Naive thymus-derived CD8-positive, alpha-beta T cell (primary cell): ENCODE results near the gene MOSMO. TPM values are rescaled to one million over a fixed set of nuclear protein-coding genes. Genes with fewer than 3 reads are reported as not detected.
"Not testable (repeated sequence)": the region's sequence is repeated elsewhere in the genome, so short reads cannot be mapped to it uniquely, and the experiment has no call there.

Experiments used
- ATAC-seq, 2 donors: fragments of 150-1000 bp; cut with Tn5 transposase in 1 of 2; sonication (Bioruptor Pico), chemical (Tn5 transposase) in 1 of 2; 1 replicate in 1 of 2; 2 replicates in 1 of 2; pipeline ENCODE4 v1.10.0; 2021; ENCODE audit warnings: mild to moderate bottlenecking in 2 of 2, moderate library complexity in 2 of 2
- POLR2A ChIA-PET: fragments of 350-600 bp; sonication (Branson Sonifier 250); formaldehyde crosslinking; loops from one replicate; lab custom pipeline; 2021; ENCODE audit warnings: antibody characterized with exemption; lab: Charles Lee
- DNase-seq, 10 donors: peaks; one replicate each; pipeline versions ENCODE4 v3.0.0 to v3.0.0-alpha.2; 2020 to 2022
- H3K27ac Mint-ChIP-seq, 10 donors: one replicate each; pipeline ENCODE4 v1.8.0; 2020 to 2022; ENCODE audit warnings: mild to moderate bottlenecking in 10 of 10, mixed read lengths in 10 of 10, moderate library complexity in 4 of 10, inconsistent platforms in 1 of 10
- H3K27me3 Mint-ChIP-seq, 5 donors: one replicate each; pipeline ENCODE4 v1.8.0; 2021 to 2022; ENCODE audit warnings: mixed read lengths in 5 of 5
- H3K36me3 Mint-ChIP-seq, 3 donors: one replicate each; pipeline ENCODE4 v1.8.0; 2020 to 2022; ENCODE audit warnings: mixed read lengths in 3 of 3, mild to moderate bottlenecking in 2 of 3, inconsistent platforms in 1 of 3
- H3K4me1 Mint-ChIP-seq, 4 donors: one replicate each; pipeline ENCODE4 v1.8.0; 2021 to 2022; ENCODE audit warnings: mixed read lengths in 4 of 4
- H3K4me3 Mint-ChIP-seq, 10 donors: one replicate each; pipeline ENCODE4 v1.8.0; 2020 to 2022; ENCODE audit warnings: mild to moderate bottlenecking in 10 of 10, mixed read lengths in 10 of 10, moderate library complexity in 6 of 10, inconsistent platforms in 1 of 10
- H3K9me3 Mint-ChIP-seq, 9 donors: one replicate each; pipeline ENCODE4 v1.8.0; 2020 to 2022; ENCODE audit warnings: mixed read lengths in 9 of 9, mild to moderate bottlenecking in 3 of 9, inconsistent platforms in 1 of 9, moderate library complexity in 1 of 9
- polyA plus RNA-seq, 3 donors: library from polyadenylated mRNA; unstranded; fragments of 300-500 nt; fragmentation: Illumina TruSeq; gene quantifications; one replicate each; pipeline ENCODE4 v1.2.3, GENCODE V29; 2021
- total RNA-seq, 8 experiments: library from RNA in 2 of 8; stranded (reverse) in 2 of 8; gene quantifications; one replicate each; pipeline ENCODE4 v1.2.3 and lab custom pipeline; 2021 to 2026

The MOSMO gene
- total and polyA plus RNA-seq, 5 experiments from 2014 or later: 4.7 to 18.9 (median 6.5) TPM

DNA sequence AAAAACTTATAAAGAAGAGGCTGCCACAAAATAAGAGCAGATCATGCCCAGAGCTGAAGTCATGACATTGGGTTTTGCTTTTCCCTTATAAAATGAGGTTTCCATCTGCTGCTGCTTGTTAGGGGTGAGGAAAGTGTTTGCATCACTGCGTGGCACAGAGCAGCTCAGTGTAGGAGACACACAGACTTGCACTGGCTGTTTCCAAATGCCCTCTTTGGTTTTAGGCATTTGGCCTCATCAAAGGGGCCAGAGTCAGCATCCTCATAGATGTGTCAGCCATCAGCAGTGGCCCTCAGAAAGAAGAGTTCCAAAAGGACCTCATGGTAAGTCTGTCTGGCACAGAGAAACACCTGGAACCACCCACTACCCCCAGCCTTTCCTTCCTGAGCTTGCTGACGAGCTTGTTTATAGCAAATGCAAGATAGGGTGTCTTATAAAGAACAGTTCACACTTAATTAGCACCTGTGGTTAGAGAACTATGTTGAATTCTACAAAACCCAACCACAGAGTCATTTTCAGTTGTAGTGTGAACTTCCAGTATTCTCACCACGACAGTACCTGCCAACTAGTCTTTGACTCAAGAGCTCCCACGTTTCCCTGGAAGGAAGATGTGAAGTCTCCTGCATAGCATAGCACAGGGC is 101.5 kb downstream of the MOSMO start:
- peak overlapping the region in 4 of 10 donors; percentile 24 to 79 (median 44) for H3K27ac Mint-ChIP-seq
- H3K36me3 Mint-ChIP-seq: no peaks in the 10 kb centered on the region
- peaks cover 0 to 4% (median 2%) of the 10 kb centered on the region in 4 donors for H3K4me1 Mint-ChIP-seq
- POLR2A ChIA-PET: no interaction called here
- DNase-seq (no peak), ATAC-seq (no peak)
- H3K9me3 Mint-ChIP-seq: no peaks in the 10 kb centered on the region
- no peak overlapping the region for H3K4me3 Mint-ChIP-seq
- H3K27me3 Mint-ChIP-seq: peaks cover 0 to 12% (median 2%) of the 10 kb centered on the region in 5 donors

- H3K4me1 Mint-ChIP-seq, H3K9me3 Mint-ChIP-seq, DNase-seq, H3K27me3 Mint-ChIP-seq, POLR2A ChIA-PET, H3K27ac Mint-ChIP-seq, ATAC-seq, H3K36me3 Mint-ChIP-seq, H3K4me3 Mint-ChIP-seq: not testable (repeated sequence)
These were observed 103.7 kb downstream of the MOSMO start for GRCh38 chr16:22111629-22112028.

DNA sequence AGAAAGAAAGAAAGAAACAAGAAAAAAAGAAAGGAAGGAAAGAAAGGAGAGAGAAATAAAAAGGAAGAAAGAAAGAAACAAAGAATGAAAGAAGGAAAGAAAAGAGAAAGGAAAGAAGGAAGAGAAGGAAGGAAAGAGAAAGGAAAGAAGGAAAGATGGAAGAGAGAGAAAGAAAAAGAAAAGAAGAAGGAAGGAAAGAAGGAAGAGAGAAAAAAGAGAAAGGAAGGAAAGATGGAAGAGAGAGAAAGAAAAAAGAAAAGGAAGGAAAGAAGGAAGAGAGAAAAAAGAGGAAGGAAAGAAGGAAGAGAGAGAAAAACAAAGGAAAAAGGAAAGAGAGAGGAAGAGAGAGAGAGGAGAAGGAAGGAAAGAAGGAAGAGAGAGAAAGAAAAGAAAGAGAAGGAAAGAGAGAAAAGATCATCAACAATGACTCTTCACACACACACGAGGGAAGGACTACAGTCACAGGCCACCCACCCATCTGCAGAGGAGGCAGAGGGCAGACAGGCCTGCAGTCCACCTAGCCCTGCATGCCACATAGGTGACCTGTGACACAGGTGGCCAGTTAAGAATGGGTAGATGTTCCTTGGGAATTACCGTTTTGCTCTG is 108.3 kb downstream of the MOSMO start:
- POLR2A ChIA-PET: no interaction called here
- Mint-ChIP-seq H3K36me3 (no peaks in the 10 kb centered on the region), H3K4me3 (no peak overlapping the region), H3K27me3 (no peaks in the 10 kb centered on the region), H3K9me3 (no peaks in the 10 kb centered on the region), H3K4me1 (peaks cover 0 to 1% (median 0%) of the 10 kb centered on the region in 4 donors), H3K27ac (peak overlapping the region in 2 of 10 donors; percentile 53 to 81)
- ATAC-seq (no peak), DNase-seq (no peak)

GRCh38 chr16:22117609-22118008 is 109.7 kb downstream of the MOSMO start:
- Mint-ChIP-seq H3K27me3 (peaks cover 0 to 7% (median 0%) of the 10 kb centered on the region in 5 donors), H3K4me1 (peaks cover 0 to 1% (median 0%) of the 10 kb centered on the region in 4 donors), H3K27ac (peak overlapping the region in 1 of 10 donors; percentile 60), H3K4me3 (no peak overlapping the region), H3K9me3 (no peaks in the 10 kb centered on the region), H3K36me3 (no peaks in the 10 kb centered on the region)
- DNase-seq (no peak), ATAC-seq (no peak)
- POLR2A ChIA-PET: no interaction called here

DNA sequence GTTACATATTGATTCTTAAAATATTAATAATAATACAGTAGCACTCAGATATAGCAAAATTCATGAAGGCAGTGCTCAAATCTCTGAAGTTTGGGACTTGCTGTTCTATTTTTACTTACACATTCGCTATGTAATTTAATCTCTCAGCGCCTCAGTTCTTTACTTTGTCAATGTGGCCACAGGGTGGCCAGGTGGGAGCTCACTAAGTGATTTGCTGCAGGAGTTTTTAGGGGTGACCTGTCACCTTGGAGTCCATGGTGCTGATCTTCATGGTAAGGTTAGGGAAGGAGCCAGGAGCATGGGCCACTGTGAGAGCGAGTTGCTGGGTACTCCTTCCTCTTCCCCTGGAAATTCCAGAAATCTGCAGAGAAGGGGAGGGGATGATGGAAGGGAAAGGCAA is 112.5 kb downstream of the MOSMO start:
- Mint-ChIP-seq H3K4me1 (peaks cover 0 to 4% (median 0%) of the 10 kb centered on the region in 4 donors), H3K36me3 (no peaks in the 10 kb centered on the region), H3K4me3 (no peak overlapping the region), H3K27ac (peak overlapping the region in 1 of 10 donors; percentile 32), H3K9me3 (no peaks in the 10 kb centered on the region), H3K27me3 (peaks cover 0 to 7% (median 0%) of the 10 kb centered on the region in 5 donors)
- ATAC-seq (no peak), DNase-seq (no peak)
- POLR2A ChIA-PET: no interaction called here

DNA sequence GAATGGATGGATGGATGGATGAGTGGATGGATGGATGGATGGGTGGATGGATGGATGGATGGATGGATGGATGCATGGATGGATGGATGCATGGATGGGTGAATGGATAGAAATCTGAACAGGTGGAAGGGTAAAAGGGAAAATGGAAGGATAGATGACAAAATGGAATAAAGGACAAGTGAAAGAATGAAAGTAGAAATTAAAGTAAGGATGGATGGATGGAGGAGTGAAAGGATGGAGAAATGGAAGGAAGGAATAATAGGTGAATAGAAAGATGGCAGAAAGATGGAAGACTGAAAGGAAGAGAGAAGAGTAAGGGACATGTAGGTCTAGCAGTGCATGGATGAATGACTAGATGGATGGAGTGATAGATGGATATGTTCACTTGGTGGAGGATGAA is 114.3 kb downstream of the MOSMO start:
- H3K9me3 Mint-ChIP-seq: no peaks in the 10 kb centered on the region
- H3K36me3 Mint-ChIP-seq: no peaks in the 10 kb centered on the region
- H3K4me1 Mint-ChIP-seq: peaks cover 0 to 2% (median 0%) of the 10 kb centered on the region in 4 donors
- ATAC-seq (no peak), DNase-seq (no peak)
- H3K27me3 Mint-ChIP-seq: peaks cover 0 to 7% (median 0%) of the 10 kb centered on the region in 5 donors
- no peak overlapping the region for H3K27ac Mint-ChIP-seq
- POLR2A ChIA-PET: no interaction called here
- H3K4me3 Mint-ChIP-seq: no peak overlapping the region

GRCh38 chr16:22123146-22123545 is 115.2 kb downstream of the MOSMO start:
- H3K36me3 Mint-ChIP-seq: no peaks in the 10 kb centered on the region
- H3K4me1 Mint-ChIP-seq: peaks cover 0 to 2% (median 0%) of the 10 kb centered on the region in 4 donors
- peak overlapping the region in 1 of 10 donors; percentile 74 for H3K27ac Mint-ChIP-seq
- no peak for ATAC-seq
- DNase-seq: no peak
- peaks cover 0 to 4% (median 0%) of the 10 kb centered on the region in 9 donors for H3K9me3 Mint-ChIP-seq
- H3K27me3 Mint-ChIP-seq: peaks cover 0 to 12% (median 0%) of the 10 kb centered on the region in 5 donors
- POLR2A ChIA-PET: no interaction called here
- no peak overlapping the region for H3K4me3 Mint-ChIP-seq

GRCh38 chr16:22123759-22124490 is 116.0 kb downstream of the MOSMO start:
- peaks cover 0 to 4% (median 0%) of the 10 kb centered on the region in 9 donors for H3K9me3 Mint-ChIP-seq
- peak overlapping the region in 1 of 10 donors; percentile 74 for H3K27ac Mint-ChIP-seq
- POLR2A ChIA-PET: no interaction called here
- H3K27me3 Mint-ChIP-seq: peaks cover 0 to 18% (median 3%) of the 10 kb centered on the region in 5 donors
- peaks cover 0 to 2% (median 0%) of the 10 kb centered on the region in 4 donors for H3K4me1 Mint-ChIP-seq
- no peak for ATAC-seq
- DNase-seq: no peak
- no peaks in the 10 kb centered on the region for H3K36me3 Mint-ChIP-seq
- no peak overlapping the region for H3K4me3 Mint-ChIP-seq

GRCh38 chr16:22124583-22125284 is 116.8 kb downstream of the MOSMO start:
- no peak for ATAC-seq
- no peak overlapping the region for H3K4me3 Mint-ChIP-seq
- H3K36me3 Mint-ChIP-seq: no peaks in the 10 kb centered on the region
- H3K27me3 Mint-ChIP-seq: peaks cover 0 to 21% (median 3%) of the 10 kb centered on the region in 5 donors
- no peak for DNase-seq
- POLR2A ChIA-PET: no interaction called here
- H3K9me3 Mint-ChIP-seq: peaks cover 0 to 4% (median 0%) of the 10 kb centered on the region in 9 donors
- H3K27ac Mint-ChIP-seq: no peak overlapping the region
- peaks cover 0 to 2% (median 0%) of the 10 kb centered on the region in 4 donors for H3K4me1 Mint-ChIP-seq

DNA sequence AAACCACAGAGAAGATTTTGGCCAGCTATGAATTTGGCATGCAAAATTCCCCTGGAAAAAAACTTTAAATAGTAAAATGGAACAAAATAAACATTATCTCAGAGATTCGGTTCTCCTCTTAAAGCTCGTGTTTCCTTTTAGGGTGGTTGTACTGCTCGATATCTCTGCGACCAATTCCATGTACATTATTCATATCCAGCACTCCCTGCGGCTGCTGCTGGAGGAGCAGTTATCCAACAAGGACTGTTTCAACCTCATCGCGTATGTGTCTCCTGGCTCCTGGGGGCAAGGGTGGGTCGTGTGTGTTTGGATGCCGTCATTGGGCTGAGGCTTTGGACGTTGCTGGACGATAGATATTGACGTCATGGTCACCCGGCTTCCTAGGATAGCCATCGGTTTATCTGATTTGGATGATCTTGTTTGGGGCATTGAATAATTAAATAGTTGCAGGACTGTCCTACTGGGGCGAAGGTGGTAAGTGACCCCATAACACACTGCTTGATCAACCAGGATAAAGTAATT is 118.2 kb downstream of the MOSMO start:
- Mint-ChIP-seq H3K27ac (no peak overlapping the region), H3K4me3 (no peak overlapping the region), H3K27me3 (peaks cover 0 to 24% (median 3%) of the 10 kb centered on the region in 5 donors), H3K9me3 (peaks cover 0 to 4% (median 0%) of the 10 kb centered on the region in 9 donors), H3K36me3 (no peaks in the 10 kb centered on the region), H3K4me1 (peaks cover 0 to 2% (median 0%) of the 10 kb centered on the region in 4 donors)
- ATAC-seq: no peak
- POLR2A ChIA-PET: no interaction called here
- DNase-seq: no peak

GRCh38 chr16:22128537-22128936 is 120.6 kb downstream of the MOSMO start:
- H3K4me3 Mint-ChIP-seq, H3K36me3 Mint-ChIP-seq, H3K4me1 Mint-ChIP-seq, H3K27ac Mint-ChIP-seq, DNase-seq, H3K9me3 Mint-ChIP-seq, ATAC-seq, POLR2A ChIA-PET: not testable (repeated sequence)
- H3K27me3 Mint-ChIP-seq: peaks cover 0 to 16% (median 3%) of the 10 kb centered on the region in 5 donors

GRCh38 chr16:22130528-22130927 is 122.6 kb downstream of the MOSMO start:
- no peak overlapping the region for H3K4me3 Mint-ChIP-seq
- peaks cover 0 to 16% (median 3%) of the 10 kb centered on the region in 5 donors for H3K27me3 Mint-ChIP-seq
- H3K4me1 Mint-ChIP-seq: no peaks in the 10 kb centered on the region
- no peak overlapping the region for H3K27ac Mint-ChIP-seq
- no peak for DNase-seq
- ATAC-seq: no peak
- H3K36me3 Mint-ChIP-seq: no peaks in the 10 kb centered on the region
- POLR2A ChIA-PET: no interaction called here
- H3K9me3 Mint-ChIP-seq: peaks cover 0 to 4% (median 0%) of the 10 kb centered on the region in 9 donors
